ENCODE results near the gene SDC3. TPM values are rescaled to one million over a fixed set of nuclear protein-coding genes. Genes with fewer than 3 reads are reported as not detected.

Gene SDC3
- total RNA-seq, 6 experiments from 2014 or later: 13.8 to 45.7 (median 16.2) TPM

GRCh38 chr1:30863858-30864604, 44.5 kb downstream of the SDC3 start:
- WGBS (ENCODE audit: insufficient coverage, low coverage, low lambda C conversion rate, missing lambda C conversion rate): 70% methylated on average over 7 of the region's 8 CpGs
- TF ChIP-seq, protein P1, sequence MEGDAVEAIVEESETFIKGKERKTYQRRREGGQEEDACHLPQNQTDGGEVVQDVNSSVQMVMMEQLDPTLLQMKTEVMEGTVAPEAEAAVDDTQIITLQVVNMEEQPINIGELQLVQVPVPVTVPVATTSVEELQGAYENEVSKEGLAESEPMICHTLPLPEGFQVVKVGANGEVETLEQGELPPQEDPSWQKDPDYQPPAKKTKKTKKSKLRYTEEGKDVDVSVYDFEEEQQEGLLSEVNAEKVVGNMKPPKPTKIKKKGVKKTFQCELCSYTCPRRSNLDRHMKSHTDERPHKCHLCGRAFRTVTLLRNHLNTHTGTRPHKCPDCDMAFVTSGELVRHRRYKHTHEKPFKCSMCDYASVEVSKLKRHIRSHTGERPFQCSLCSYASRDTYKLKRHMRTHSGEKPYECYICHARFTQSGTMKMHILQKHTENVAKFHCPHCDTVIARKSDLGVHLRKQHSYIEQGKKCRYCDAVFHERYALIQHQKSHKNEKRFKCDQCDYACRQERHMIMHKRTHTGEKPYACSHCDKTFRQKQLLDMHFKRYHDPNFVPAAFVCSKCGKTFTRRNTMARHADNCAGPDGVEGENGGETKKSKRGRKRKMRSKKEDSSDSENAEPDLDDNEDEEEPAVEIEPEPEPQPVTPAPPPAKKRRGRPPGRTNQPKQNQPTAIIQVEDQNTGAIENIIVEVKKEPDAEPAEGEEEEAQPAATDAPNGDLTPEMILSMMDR (IDR thresholded peaks at IDR 0.05): no peak
- TF ChIP-seq POLR2A (IDR thresholded peaks at IDR 0.05): no peak
- no peak for ATAC-seq

DNA sequence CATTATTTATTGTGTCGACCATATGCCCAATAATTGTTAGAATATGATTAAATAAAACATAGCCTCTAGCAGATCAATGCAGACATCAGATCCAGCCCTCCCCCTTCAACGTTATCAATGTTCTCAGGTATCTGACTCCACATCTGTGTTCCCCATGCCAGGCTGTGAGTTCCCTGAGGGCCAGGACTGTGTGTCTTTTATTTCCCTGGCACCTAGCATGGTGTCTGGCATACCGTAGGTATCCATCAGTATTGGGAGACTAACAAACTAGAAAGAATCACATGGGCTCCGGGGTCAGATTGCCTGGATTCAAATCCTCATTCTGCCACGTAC, 48.3 kb downstream of the SDC3 start:
- H3K27ac ChIP-seq: no peak overlapping the region
- no peaks in the 10 kb centered on the region for H3K36me3 ChIP-seq
- ATAC-seq (no peak), DNase-seq (no peak)
- no peaks in the 10 kb centered on the region for H3K9me3 ChIP-seq
- H3K4me1 ChIP-seq: no peaks in the 10 kb centered on the region
- H3K27me3 ChIP-seq: no peaks in the 10 kb centered on the region
- no peak overlapping the region for H3K4me3 ChIP-seq
- 56% methylated on average over 5 of the region's 5 CpGs for WGBS (ENCODE audit: insufficient coverage, low coverage, low lambda C conversion rate, missing lambda C conversion rate)
- intact Hi-C loops (cut with DNase I): no loop called here
- TF ChIP-seq, protein P1 (IDR thresholded peaks at IDR 0.05): no peak

More at GRCh38 chr1:30863858-30864604, 44.5 kb downstream of the SDC3 start:
- Histone ChIP-seq H3K4me3 (no peak overlapping the region), H3K9me3 (no peaks in the 10 kb centered on the region), H3K27me3 (no peaks in the 10 kb centered on the region), H3K36me3 (no peaks in the 10 kb centered on the region), H3K27ac (no peak overlapping the region), H3K4me1 (no peaks in the 10 kb centered on the region)
- intact Hi-C loops (cut with DNase I): no loop called here
- no peak for DNase-seq

DNA sequence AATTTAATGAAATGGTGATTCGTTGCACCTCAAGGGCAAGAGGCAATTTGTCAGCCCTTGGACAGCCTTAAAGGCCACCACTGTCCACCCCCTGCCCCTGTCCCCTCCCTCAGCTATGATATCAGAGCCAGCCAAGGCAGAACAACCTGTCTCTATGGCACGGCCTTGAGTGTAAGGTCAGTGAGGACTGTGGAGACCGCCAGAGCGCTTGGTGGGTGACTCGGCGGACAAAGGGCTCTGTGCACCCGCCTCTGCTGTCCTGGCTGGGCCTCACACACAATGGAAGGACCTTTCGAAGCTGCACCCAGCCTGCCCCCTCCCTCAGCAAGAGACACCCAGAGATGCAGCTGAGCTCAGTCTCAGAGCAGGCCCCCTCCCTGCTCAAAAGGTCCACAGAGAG, 50.6 kb downstream of the SDC3 start:
- intact Hi-C loops (cut with DNase I): no loop called here
- Histone ChIP-seq H3K4me1 (no peaks in the 10 kb centered on the region), H3K27me3 (no peaks in the 10 kb centered on the region), H3K36me3 (no peaks in the 10 kb centered on the region), H3K9me3 (no peaks in the 10 kb centered on the region), H3K27ac (no peak overlapping the region), H3K4me3 (no peak overlapping the region)
- no peak for ATAC-seq
- no peak for DNase-seq
- no peak for TF ChIP-seq POLR2A (IDR thresholded peaks at IDR 0.05)
- TF ChIP-seq, protein P1 (IDR thresholded peaks at IDR 0.05): no peak
- 73% methylated on average over 1 of the region's 8 CpGs for WGBS (ENCODE audit: insufficient coverage, low coverage, low lambda C conversion rate, missing lambda C conversion rate)

DNA sequence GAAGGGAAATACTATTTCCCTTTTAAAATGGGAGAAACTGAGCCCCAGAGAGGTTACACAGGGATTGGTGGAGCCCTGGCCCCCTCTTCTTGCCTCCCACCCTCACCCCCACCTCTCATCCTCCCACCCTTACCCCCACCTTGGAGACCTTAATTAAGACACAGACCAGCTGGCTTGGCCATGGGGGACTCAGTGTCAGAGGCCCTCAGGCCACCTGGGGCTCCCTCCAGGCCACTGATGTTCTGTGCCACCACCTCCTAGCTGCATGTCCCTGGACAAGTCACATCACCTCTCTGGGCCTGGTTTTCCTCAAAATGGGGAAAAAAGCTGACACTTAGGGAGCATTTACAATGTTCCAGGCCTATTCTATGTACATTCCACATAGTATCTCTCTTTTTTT, 51.5 kb downstream of the SDC3 start:
- no peaks in the 10 kb centered on the region for H3K36me3 ChIP-seq
- H3K27ac ChIP-seq: no peak overlapping the region
- no peak for TF ChIP-seq POLR2A (IDR thresholded peaks at IDR 0.05)
- TF ChIP-seq, protein P1 (IDR thresholded peaks at IDR 0.05): no peak
- H3K4me3 ChIP-seq: no peak overlapping the region
- H3K9me3 ChIP-seq: no peaks in the 10 kb centered on the region
- H3K4me1 ChIP-seq: no peaks in the 10 kb centered on the region
- intact Hi-C loops (cut with DNase I): no loop called here
- ATAC-seq (no peak), DNase-seq (no peak)
- no peaks in the 10 kb centered on the region for H3K27me3 ChIP-seq

Measured in right lobe of liver (tissue), 6 donors.